HG03060 (cell line): ENCODE data around the gene ODAD2.
"Not testable (repeated sequence)": the region's sequence is repeated elsewhere in the genome, so short reads cannot be mapped to it uniquely, and the experiment has no call there.

Experiments used
- ATAC-seq: cut with Tn5 transposase; IDR thresholded peaks from one replicate; pipeline ENCODE4 v1.9.1; 2021; ENCODE audit warnings: low read depth, moderate number of reproducible peaks; ENCODE audit not compliant: unreplicated experiment

The ODAD2 gene

GRCh38 chr10:27998954-27999275 is at the start of gene ODAD2:
Gene ODAD2, minus strand, starts transcription at chr10:27999079. Its CDS starts 3,937 bp downstream, at chr10:27995142.
- no peak for ATAC-seq

GRCh38 chr10:28047061-28047460 is 48.2 kb upstream of the ODAD2 start:
- ATAC-seq, result no peak

GRCh38 chr10:28046579-28046978 is 47.7 kb upstream of the ODAD2 start:
- no peak for ATAC-seq

- ATAC-seq, result no peak
These were observed 45.1 kb upstream of the ODAD2 start for GRCh38 chr10:28043941-28044340.

GRCh38 chr10:28036587-28036986 is 37.7 kb upstream of the ODAD2 start:
- ATAC-seq, result no peak

GRCh38 chr10:28020993-28021982 is 22.4 kb upstream of the ODAD2 start:
- no peak for ATAC-seq

GRCh38 chr10:28020080-28020860 is 21.4 kb upstream of the ODAD2 start:
- ATAC-seq, result no peak

GRCh38 chr10:28014651-28015050 is 15.8 kb upstream of the ODAD2 start:
- no peak for ATAC-seq

GRCh38 chr10:28012990-28013515 is 14.2 kb upstream of the ODAD2 start:
- ATAC-seq, result no peak

- no peak for ATAC-seq
These were observed 11.9 kb upstream of the ODAD2 start for GRCh38 chr10:28010821-28011220.

- ATAC-seq, result no peak
These were observed 9.2 kb upstream of the ODAD2 start for GRCh38 chr10:28008054-28008453.

- no peak for ATAC-seq
These were observed 2.5 kb upstream of the ODAD2 start for GRCh38 chr10:28001353-28001752.

GRCh38 chr10:27998178-27998953 is 513 bp downstream of the ODAD2 start:
- no peak for ATAC-seq

GRCh38 chr10:27997865-27998177 is 1.1 kb downstream of the ODAD2 start:
- ATAC-seq, result no peak

- no peak for ATAC-seq
These were observed 3.6 kb downstream of the ODAD2 start for GRCh38 chr10:27995311-27995710.

GRCh38 chr10:27989357-27989756 is 9.5 kb downstream of the ODAD2 start:
- not testable (repeated sequence) for ATAC-seq

GRCh38 chr10:27986821-27987220 is 12.1 kb downstream of the ODAD2 start:
- ATAC-seq, result no peak

- no peak for ATAC-seq
These were observed 15.9 kb downstream of the ODAD2 start for GRCh38 chr10:27982875-27983543.

GRCh38 chr10:27981744-27982143 is 17.1 kb downstream of the ODAD2 start:
- no peak for ATAC-seq

GRCh38 chr10:27970795-27971194 is 28.1 kb downstream of the ODAD2 start:
- ATAC-seq, result not testable (repeated sequence)
